Measurements from ENCODE around the gene ADAMTS18. TPM values are rescaled to one million over a fixed set of nuclear protein-coding genes. Genes with fewer than 3 reads are reported as not detected.

Gene ADAMTS18
- total RNA-seq, 1 experiment from 2014 or later = not detected

- POLR2A ChIA-PET = no interaction called here
- ATAC-seq = no peak
Measured at GRCh38 chr16:77402118-77402517, 32.7 kb downstream of the ADAMTS18 start.

More at GRCh38 chr16:77402118-77402517, 32.7 kb downstream of the ADAMTS18 start:
- TF ChIP-seq ZNF274 (IDR thresholded peaks at IDR 0.05; ENCODE audit: low read depth, low read length) = no peak
- TF ChIP-seq CEBPB (IDR thresholded peaks at IDR 0.05; ENCODE audit: low read depth) = no peak
- TF ChIP-seq RAD21 (IDR thresholded peaks at IDR 0.05; ENCODE audit: low read depth) = no peak
- no peak for TF ChIP-seq SRF (IDR thresholded peaks at IDR 0.05; ENCODE audit: low read depth)
- TF ChIP-seq FOSL1 (IDR thresholded peaks at IDR 0.05; ENCODE audit: low read depth) = no peak
- TF ChIP-seq ELF1 (IDR thresholded peaks at IDR 0.05; ENCODE audit: borderline replicate concordance, low read depth) = no peak
- no peak for TF ChIP-seq MAX (IDR thresholded peaks at IDR 0.05)
- no peak for TF ChIP-seq CBX3 (IDR thresholded peaks at IDR 0.05; ENCODE audit: low read depth)
- TF ChIP-seq ZBTB33 (IDR thresholded peaks at IDR 0.05; ENCODE audit: extremely low read depth, insufficient replicate concordance, low read length) = no peak
- no peak for TF ChIP-seq EZH2 (IDR thresholded peaks at IDR 0.05)
- no peak for TF ChIP-seq EGR1 (IDR thresholded peaks at IDR 0.05; ENCODE audit: low read depth)
- Histone ChIP-seq H3K4me2 (ENCODE audit: low read length) (no peak overlapping the region), H2AFZ (ENCODE audit: low read depth, low read length, poor library complexity, severe bottlenecking) (no peak overlapping the region), H3K4me3 (replicated peaks in 1 of 2; ENCODE audit: low read depth in 1 of 2, low read length in 2 of 2) (no peak overlapping the region), H3K4me1 (ENCODE audit: control insufficient read depth in 1 of 2, insufficient read depth in 2 of 2, low read length in 2 of 2) (no peaks in the 10 kb centered on the region), H3K9me2 (ENCODE audit: insufficient read depth) (no peaks in the 10 kb centered on the region), H3K36me3 (ENCODE audit: control insufficient read depth in 1 of 2, insufficient read depth in 2 of 2, low read length in 2 of 2) (no peaks in the 10 kb centered on the region), H4K20me1 (ENCODE audit: insufficient read depth) (no peaks in the 10 kb centered on the region), H3K27me3 (ENCODE audit: insufficient read depth, low read length) (peaks cover 45% of the 10 kb centered on the region), H3K27ac (ENCODE audit: low read depth, low read length) (no peak overlapping the region), H3K79me2 (ENCODE audit: insufficient read depth, low read length) (no peaks in the 10 kb centered on the region), H3K9ac (ENCODE audit: low read length) (no peak overlapping the region), H3K9me3 (ENCODE audit: control insufficient read depth in 1 of 2, insufficient read depth in 1 of 2, low read depth in 1 of 2, low read length in 2 of 2) (no peaks in the 10 kb centered on the region)
- RAD21 ChIA-PET (ENCODE audit: low non-redundant PET in 1 of 2, low total read pairs in 2 of 2, uncharacterized antibody in 2 of 2, unreplicated experiment in 2 of 2) = no interaction called here
- intact Hi-C loops (cut with micrococcal nuclease) = loop anchor here (10.0 kb wide), 1 partner anchor 167 kb away; no protein-coding TSS in a partner anchor
- CTCF ChIA-PET = no interaction called here
- no TSS peak for BruUV-seq (replicated peaks)
- DNase-seq (ENCODE audit: low read depth, low spot score) = no peak
